GM06990 (cell line): ENCODE data around the gene L2HGDH.

ENCODE experiments used
- DNase-seq: peaks from one replicate; pipeline ENCODE4 v3.0.0-alpha.2; 2011; ENCODE audit not compliant: insufficient read length; ENCODE audit errors: extremely low read depth
- H3K27me3 ChIP-seq: replicated peaks from 2 replicates; pipeline ENCODE4 v1.6.0; 2011; ENCODE audit warnings: low read length; ENCODE audit not compliant: control insufficient read depth, insufficient read depth
- H3K36me3 ChIP-seq: 2 replicates; pipeline ENCODE4 v1.5.1; 2011; ENCODE audit warnings: low read length; ENCODE audit not compliant: control insufficient read depth, insufficient read depth
- H3K4me3 ChIP-seq: replicated peaks from 2 replicates; pipeline ENCODE4 v1.5.1; 2011; ENCODE audit warnings: low read depth, mild to moderate bottlenecking, control low read depth, low read length
- TF ChIP-seq, protein P1 (sequence below): IDR thresholded peaks from 2 replicates; pipeline ENCODE4 v1.5.1; 2011; ENCODE audit warnings: low read length, control low read depth, mild to moderate bottlenecking, inconsistent platforms; ENCODE audit not compliant: insufficient read depth, poor library complexity, severe bottlenecking

Gene L2HGDH

DNA sequence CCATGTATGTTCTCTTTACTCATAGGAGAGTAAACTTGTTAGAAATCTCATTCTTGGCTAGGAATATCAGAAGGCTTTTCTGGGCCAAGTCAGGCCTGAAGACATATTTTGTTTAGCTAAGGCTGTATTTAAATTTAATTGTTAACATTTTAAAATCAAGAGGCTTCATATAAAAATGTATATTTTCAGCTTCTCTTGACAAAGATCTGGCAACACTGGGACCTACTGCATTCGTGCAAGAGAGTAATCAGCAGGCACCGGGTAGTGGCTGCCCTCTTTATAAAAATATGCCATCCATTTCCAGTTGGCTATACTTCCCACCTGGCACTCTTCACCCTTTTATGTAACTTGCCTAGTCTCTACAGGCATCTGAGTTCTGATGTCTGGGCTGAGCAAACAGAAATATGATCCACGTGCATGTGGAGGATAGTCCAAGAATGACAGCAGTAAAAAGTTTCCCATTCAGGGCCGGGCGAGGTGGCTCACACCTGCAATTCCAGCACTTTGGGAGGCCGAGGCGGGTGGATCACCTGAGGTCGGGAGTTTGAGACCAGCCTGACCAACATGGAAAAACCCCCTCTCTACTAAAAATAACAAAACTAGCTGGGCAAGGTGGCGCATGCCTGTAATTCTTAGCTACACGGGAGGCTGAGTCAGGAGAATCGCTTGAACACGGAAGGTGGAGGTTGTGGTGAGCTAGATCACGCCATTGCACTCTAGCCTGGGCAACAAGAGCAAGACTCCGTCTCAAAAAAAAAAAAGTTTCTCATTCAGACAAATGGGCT, 78.7 kb downstream of the L2HGDH start:
- TF ChIP-seq, protein P1, sequence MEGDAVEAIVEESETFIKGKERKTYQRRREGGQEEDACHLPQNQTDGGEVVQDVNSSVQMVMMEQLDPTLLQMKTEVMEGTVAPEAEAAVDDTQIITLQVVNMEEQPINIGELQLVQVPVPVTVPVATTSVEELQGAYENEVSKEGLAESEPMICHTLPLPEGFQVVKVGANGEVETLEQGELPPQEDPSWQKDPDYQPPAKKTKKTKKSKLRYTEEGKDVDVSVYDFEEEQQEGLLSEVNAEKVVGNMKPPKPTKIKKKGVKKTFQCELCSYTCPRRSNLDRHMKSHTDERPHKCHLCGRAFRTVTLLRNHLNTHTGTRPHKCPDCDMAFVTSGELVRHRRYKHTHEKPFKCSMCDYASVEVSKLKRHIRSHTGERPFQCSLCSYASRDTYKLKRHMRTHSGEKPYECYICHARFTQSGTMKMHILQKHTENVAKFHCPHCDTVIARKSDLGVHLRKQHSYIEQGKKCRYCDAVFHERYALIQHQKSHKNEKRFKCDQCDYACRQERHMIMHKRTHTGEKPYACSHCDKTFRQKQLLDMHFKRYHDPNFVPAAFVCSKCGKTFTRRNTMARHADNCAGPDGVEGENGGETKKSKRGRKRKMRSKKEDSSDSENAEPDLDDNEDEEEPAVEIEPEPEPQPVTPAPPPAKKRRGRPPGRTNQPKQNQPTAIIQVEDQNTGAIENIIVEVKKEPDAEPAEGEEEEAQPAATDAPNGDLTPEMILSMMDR, result no peak
- peak; percentile 7 for DNase-seq
- H3K4me3 ChIP-seq, result no peak overlapping the region
- no peaks in the 10 kb centered on the region for H3K27me3 ChIP-seq
- H3K36me3 ChIP-seq, result no peaks in the 10 kb centered on the region

DNA sequence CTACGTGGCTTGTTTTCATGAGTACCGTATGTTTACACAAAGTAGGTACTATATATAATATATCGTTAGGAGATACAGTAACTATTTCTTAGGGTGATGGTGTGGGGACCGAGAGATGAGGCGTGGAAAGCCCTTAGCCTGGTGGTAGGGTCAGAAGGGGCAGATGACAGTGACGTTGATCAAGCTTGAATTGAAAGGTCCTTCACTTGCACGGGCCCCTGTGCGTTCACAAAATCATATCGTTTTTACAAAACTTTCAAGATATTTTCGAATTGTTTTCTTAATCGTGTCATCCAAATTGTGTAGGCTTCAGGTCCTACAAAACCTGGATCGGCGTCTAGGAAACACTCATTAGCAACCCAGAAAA, 79.8 kb downstream of the L2HGDH start:
- Histone ChIP-seq H3K36me3 (no peaks in the 10 kb centered on the region), H3K27me3 (no peaks in the 10 kb centered on the region), H3K4me3 (peak overlapping the region; percentile 84)
- TF ChIP-seq, protein P1, result no peak
- DNase-seq, result no peak

DNA sequence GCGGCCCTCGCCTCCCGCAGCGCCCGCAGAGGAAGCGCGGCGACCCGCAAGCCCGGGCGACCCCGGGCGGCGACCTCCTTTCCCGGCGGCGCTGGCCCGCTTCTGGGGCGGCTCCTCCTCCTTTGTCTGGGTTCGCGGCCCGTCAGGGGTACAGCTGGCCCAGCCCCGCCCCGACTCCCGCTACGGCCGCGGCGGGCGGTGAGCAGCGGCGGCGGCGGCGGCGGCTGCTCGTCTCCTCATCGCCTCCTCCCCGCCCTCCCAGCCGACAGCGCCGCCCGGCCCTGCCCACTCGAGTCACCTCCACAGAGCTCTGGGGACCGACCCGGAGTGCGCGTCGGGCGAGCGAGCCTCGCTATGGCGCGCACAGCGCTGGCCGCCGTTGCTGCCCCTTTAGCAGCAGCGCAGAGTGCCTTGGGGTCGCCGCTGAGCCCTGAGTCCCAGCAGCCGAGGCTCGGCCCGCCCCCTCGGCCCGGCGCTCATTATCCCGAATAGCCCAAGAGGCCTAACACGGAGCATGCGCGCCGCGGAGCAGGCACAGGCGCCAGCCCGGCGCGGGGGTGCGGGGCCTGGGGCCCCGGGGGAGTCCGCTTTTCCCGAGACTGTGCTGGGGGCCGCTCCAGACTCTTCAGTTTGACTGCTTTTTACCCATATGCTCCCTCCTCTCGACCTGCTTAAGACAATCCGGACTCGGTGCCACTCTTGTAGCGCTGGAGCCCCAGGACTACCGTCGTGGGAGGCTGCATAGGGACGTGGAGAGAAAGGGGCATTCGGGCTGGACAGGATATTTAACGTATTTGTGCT, 80.4 kb downstream of the L2HGDH start, which contains the start of gene SOS2:
Gene SOS2 (minus strand): TSS at position 104 of the 801 bp plus-strand sequence. CDS start 295 bp downstream, outside the sequence.
- no peaks in the 10 kb centered on the region for H3K27me3 ChIP-seq
- TF ChIP-seq, protein P1, result no peak
- H3K4me3 ChIP-seq, result peak within 1 kb of the TSS; percentile 84
- peak; percentile 91 for DNase-seq
- H3K36me3 ChIP-seq, result no peaks in the 10 kb centered on the region

DNA sequence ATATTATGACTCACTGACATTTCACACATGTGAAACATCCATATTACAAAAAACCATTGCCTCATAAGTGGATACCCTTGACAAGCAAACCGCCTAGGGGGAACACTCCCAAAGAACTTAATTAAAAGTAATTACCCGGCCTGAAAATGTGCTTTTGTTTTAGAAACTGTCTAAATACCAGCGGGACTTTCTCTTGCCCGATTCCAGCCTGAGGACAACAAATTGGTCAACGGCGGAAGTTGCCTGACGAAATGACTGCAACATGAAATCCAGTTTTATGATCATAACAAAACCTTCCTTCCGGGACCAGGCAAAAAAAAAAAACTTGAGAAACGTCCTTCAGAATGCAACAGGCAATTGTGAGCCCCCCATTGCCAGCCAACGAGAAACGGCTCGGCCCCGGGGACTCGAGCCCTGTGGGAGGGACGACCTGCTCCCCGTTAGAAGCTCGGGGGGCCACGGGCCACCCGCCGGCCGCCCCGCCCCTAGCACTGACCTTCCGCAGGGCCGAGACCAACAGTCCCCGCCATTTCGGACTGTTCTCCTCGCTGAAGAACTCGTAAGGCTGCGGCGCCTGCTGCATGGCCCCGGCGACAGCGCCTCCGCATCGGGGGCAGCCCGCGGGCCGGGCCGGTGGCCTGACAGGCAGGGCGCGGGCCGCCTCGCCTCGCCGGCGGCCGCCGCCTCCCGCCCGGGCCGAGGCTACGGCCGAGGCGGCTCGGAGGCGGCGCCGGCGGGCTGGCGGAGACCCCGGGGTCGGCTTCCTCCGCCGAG, 81.1 kb downstream of the L2HGDH start:
- peak; percentile 76 for DNase-seq
- H3K4me3 ChIP-seq, result peak overlapping the region; percentile 84
- no peaks in the 10 kb centered on the region for H3K27me3 ChIP-seq
- TF ChIP-seq, protein P1, result no peak
- H3K36me3 ChIP-seq, result no peaks in the 10 kb centered on the region

DNA sequence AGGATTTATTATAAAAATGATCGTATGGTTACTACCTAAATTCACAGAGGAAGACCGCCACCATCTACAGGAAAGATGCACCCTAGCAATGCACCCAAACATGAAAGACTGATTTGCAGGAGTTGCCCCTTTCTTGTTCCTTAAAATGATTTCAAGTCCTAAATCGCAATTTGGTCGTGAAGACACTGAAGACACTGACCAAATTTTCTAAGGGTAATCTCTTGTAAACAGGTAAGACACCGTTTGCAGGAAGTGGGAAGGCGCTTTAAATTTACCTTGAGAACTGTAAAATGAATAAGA, 81.7 kb downstream of the L2HGDH start:
- peak overlapping the region; percentile 84 for H3K4me3 ChIP-seq
- no peak for DNase-seq
- H3K36me3 ChIP-seq, result no peaks in the 10 kb centered on the region
- H3K27me3 ChIP-seq, result no peaks in the 10 kb centered on the region
- TF ChIP-seq, protein P1, result no peak
